Left colon (tissue), 2 donors: Measurements from ENCODE around the gene TMEM254. TPM values are rescaled to one million over a fixed set of nuclear protein-coding genes. Genes with fewer than 3 reads are reported as not detected.
A peak's percentile ranks its signal among the peaks of the same experiment; 100 is the strongest.
"Not testable (repeated sequence)": the region's sequence is repeated elsewhere in the genome, so short reads cannot be mapped to it uniquely, and the experiment has no call there.

ENCODE experiments used
- ATAC-seq: fragments of 200-7000 bp; cut with Tn5 transposase; one replicate; pipeline ENCODE4 v1.9.1; 2020; ENCODE audit warnings: mild to moderate bottlenecking, moderate library complexity
- DNase-seq, 2 donors: peaks; one replicate each; pipeline ENCODE4 v3.0.0-alpha.2; 2020
- intact Hi-C, 2 donors: fragments of 100-400 bp; cut with DNase I in 1 of 2; cut with micrococcal nuclease in 1 of 2; formaldehyde crosslinking; loops; one replicate each; pipeline versions ENCODE4 v1.11.2 to v1.14.0; 2022; cut with DNase I, micrococcal nuclease
- total RNA-seq, 2 donors: library from RNA; stranded (reverse); fragmentation: NEBNext Ultra II Directional; extraction: Animal tissue kit (Norgen Biotek cat#: 25700); gene quantifications; one replicate each; pipeline ENCODE4 v1.2.1, GENCODE V29; 2021
- donor health status: DM: no; HTN: no; CAD: no.
- donor health status: DM: yes; HTN: yes; CAD: no.

The TMEM254 gene
- total RNA-seq, 2 donors from 2014 or later, result 26.6 to 31.2 TPM

DNA sequence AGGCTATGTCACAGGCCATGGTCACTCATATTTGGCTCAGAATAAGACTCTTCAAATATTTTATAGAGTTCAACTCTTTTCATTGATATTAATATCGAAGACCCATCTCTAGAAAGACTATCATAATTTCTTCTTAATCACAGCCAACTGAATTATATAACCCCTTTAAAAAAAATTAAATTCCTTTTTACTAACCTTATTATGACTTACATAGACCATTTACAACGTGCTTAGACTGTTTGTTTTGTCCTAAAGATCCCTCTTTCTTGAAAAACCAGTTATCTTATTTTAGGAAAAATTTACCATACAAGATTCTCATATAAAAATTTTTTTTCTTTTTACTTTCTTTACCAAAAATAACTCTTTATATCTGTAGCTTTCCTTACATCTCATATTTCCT is 10.2 kb upstream of the TMEM254 start:
- no peak for ATAC-seq
- no peak for DNase-seq
- intact Hi-C loops, result no loop called here

DNA sequence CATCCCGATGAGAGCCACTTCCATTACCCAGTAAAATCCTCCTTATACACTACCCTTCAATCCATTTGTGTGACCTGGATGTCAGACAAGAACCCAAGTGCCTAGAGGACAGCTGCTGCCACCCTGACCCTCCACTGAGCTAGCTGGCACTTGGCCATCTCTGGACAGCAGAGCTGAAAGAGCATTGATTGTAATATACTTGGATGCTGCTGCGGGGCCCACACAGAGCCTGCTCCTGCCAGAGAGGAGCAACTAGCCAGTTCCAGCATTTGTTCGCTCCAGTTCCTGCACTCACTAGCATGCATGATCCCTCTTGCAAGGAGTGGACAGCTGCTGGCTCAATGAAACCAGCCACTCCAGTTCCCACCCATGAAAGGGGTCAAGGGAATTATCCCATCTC is 8.4 kb upstream of the TMEM254 start:
- no peak for DNase-seq
- intact Hi-C loops, result no loop called here
- no peak for ATAC-seq

DNA sequence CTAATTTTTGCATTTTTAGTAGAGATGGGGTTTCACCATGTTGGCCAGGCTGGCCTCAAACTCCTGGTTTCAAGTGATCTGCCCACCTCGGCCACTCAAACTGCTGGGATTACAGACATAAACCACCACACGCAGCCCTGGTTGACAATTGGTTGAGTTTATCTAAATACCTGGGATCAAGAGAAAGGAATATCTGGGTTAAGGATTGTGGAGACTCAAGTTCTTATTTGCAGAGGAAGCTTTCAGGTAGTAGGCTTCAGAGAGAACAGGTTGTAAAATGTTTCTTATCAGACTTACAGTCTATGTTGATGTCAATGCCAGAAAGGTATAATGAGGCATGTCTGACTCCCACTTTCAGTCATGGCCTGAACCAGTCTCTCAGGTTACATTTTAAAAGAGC is 5.9 kb upstream of the TMEM254 start:
- no peak for ATAC-seq
- DNase-seq, result no peak
- intact Hi-C loops, result no loop called here

DNA sequence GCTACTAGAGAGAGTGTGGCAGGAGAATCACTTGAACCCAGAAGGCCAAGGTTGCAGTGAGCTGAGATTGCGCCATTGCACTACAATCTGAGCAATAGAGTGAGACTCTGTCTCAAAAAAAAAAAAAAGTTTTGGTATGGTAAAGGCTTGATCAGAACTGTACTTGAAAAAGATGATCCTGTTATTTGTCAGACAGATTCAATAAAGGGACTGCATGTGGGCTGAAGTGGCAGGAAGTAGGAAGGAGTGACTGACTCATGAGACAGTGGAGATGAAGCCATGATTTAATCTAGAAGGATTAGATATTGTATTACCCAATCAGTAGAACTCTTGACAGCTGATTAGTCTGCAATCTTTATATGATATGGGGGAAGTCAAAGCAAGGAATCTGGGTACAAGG is 2.7 kb upstream of the TMEM254 start:
- ATAC-seq, result no peak
- DNase-seq, result no peak
- intact Hi-C loops, result no loop called here

DNA sequence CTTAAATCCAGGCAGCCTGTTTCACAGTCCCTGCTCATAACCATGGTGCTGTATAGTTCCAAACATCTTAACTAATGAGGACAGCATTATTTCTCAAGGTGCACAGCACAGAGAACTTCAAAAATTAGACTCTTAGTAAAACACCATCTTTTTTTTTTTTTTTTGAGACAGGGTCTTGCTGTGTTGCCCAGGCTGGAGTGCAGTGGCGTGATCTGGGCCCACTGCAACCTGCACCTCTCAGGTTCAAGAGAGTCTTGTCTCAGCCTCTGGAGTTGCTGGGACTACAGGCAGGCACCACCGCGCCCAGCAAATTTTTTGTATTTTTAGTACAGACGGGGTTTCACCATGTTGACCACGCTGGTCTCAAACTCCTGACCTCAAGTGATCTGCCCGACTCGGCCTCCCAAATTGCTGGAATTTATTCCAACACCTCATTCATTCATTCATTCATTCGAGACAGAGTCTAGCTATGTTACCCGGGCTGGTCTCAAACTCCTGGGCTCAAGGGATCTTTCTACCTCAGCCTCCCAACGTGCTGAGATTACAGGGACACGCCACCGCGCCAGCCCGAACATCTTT is 507 bp upstream of the TMEM254 start:
- intact Hi-C loops, result no loop called here
- ATAC-seq (peak; percentile 1), DNase-seq (no peak)

DNA sequence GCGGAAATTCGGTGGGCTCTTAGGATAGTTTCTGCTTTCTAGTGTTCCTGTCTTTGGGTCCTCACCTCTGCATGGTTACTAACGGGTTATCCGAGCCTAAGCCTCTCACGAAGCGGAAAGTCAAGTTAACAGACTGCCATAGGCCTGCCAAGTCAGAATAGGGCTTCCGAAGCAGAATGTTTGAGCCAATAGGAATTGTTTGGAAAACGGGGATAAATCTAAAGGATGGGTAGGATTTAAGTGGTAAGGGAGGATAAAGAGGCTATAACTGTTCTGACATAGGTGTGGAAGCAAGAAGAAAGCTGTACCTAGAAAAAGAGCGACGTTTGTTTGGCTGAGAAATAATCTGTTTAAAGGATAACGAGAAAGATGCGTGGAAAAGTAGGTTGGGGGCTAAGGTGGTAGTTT is 851 bp downstream of the TMEM254 start:
- intact Hi-C loops, result no loop called here
- no peak for ATAC-seq
- DNase-seq, result no peak

DNA sequence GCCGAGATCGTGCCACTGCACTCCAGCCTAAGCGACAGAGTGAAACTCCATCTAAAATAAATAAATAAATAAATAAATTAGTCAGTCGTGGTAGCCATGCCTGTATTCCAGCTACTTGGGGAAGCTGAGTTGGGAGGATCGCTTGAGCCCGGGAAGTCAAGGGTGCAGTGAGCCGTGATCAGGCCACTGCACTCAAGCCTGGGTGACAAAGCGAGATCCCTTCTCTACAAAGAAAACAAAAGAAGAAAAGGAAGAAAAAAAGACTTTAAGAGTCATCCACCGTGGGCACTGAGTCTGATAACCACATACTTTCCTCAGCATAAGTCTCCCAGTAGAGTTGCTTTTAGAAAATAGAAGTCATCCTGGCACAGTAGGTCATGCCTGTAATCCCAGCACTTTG is 2.6 kb downstream of the TMEM254 start:
- intact Hi-C loops, result no loop called here
- ATAC-seq (no peak), DNase-seq (no peak)

DNA sequence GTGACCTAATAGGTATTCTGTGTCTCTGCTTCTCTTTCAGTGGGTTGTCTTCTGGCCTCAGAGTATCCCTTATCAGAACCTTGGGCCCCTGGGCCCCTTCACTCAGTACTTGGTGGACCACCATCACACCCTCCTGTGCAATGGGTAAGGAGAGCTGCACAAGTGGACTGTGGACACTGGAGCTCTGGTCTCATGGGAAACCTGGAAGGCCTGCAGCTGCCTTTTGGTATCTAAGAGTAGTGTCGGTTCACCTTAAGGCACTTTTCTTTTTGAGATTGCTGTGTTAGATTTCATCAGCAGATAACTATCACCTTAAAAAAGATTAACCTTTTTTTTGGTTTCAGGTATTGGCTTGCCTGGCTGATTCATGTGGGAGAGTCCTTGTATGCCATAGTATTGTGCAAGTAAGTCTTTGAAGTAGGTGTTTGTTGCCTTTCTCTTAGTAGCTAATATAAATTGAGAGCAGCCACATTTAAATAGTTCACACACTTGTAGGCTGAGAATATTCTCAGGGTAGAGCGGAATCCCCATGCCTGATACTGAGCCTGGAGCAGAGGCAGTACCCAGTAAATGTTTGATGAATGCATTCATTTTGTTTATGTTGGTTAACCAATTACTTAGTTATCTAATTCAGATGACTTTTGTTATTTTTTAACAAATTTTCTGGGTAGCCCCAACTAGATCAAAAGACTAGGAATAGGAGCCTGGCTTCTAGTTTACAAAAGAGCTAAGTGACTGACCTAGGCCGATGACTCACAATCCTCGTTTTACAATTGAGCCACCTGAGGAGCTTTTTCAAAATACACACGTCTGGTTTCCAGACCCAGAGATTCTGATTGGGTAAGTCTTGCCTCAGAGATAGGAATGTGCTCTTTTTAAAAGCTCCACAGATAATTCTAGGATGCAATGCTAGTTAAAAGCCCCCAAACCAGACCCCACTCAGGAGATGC is 3.6 kb downstream of the TMEM254 start:
- no peak for DNase-seq
- ATAC-seq, result no peak
- intact Hi-C loops, result no loop called here

DNA sequence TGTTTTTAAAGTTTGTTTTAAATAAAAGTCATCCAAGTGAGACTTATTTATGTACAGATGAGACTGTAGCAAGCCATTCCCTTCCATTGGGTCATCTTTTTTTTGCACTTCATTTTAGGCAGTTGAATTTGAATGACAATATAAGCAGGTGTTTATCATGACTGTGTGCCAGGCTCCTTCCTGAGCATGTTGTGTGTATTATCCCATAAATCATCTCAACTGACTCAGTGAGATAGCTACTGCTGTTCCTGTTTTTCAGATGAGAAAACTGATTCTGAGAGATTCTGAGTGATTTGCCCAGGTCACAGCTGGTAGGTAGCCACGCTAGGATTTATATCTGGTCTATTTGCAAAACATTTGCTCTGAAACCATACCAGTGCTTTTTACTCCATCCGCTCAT is 11.7 kb downstream of the TMEM254 start:
- ATAC-seq (no peak), DNase-seq (no peak)
- intact Hi-C loops, result no loop called here

DNA sequence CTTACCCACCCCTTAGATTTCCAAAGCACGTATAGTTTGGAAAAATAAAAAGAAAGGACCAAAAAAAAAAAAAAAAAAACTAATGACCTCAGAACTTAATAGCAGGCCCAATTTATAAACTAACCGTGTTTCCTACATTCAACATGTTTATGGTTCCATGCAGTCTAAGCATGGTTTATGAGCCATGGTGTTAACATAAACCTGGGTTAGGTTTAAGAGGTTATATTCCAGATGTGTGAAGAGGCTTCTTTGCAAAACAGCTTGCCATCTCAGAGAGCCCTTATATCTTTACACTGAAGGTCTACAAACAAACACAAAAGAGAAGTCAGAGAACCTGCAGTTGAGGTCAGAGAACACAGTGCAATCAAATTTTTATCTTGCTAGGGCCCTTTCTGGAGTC is 15.8 kb downstream of the TMEM254 start:
- intact Hi-C loops, result no loop called here
- DNase-seq (no peak), ATAC-seq (no peak)

DNA sequence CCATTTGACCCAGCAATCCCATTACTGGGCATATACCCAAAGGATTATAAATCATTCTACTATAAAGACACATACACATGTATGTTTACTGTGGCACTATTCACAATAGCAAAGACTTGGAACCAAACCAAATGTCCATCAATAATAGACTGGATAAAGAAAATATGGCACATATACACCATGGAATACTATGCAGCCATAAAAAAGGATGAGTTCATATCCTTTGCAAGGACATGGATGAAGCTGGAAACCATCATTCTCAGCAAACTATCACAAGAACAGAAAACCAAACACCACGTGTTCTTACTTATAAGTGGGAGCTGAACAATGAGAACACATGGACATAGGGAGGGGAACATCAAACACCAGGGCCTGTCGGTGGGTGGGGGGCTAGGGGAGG is 19.8 kb downstream of the TMEM254 start:
- DNase-seq, ATAC-seq, intact Hi-C loops: not testable (repeated sequence)

DNA sequence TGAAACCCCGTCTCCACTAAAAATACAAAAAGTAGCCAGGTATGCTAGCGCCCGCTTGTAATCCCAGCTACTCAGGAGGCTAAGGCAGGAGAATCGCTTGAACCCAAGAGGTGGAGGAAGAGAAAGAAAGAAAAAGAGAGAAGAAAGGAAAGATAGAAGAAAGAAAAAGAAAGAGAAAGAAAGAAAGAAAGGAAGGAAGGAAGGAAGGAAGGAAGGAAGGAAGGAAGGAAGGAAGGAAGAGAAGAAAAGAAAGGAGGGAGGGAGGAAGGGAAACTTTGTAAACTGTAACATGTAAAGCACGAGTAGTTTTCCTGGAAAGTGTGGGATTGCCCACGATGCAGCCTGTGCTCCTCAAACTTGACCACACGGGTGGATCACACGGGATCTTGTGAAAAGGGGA is 20.8 kb downstream of the TMEM254 start:
- ATAC-seq, intact Hi-C loops, DNase-seq: not testable (repeated sequence)

DNA sequence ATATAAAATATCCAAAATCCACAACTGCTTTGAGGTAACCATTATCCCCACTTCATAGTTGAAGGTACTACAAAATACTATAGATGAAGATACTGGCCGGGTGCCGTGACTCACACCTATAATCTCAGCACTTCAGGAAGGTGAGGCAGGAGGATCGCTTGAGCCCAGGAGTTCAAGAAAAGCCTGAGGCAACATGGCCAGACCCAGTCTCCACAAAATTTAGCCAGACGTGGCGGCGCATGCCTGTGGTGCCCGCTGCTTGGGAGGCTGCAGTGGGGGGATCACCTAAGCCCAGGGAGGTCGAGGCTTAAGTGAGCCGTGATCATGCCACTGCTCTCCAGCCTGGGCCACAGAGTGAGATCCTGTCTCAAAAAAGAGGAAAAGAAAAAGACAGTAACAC is 21.7 kb downstream of the TMEM254 start:
- intact Hi-C loops, result no loop called here
- ATAC-seq (no peak), DNase-seq (no peak)

DNA sequence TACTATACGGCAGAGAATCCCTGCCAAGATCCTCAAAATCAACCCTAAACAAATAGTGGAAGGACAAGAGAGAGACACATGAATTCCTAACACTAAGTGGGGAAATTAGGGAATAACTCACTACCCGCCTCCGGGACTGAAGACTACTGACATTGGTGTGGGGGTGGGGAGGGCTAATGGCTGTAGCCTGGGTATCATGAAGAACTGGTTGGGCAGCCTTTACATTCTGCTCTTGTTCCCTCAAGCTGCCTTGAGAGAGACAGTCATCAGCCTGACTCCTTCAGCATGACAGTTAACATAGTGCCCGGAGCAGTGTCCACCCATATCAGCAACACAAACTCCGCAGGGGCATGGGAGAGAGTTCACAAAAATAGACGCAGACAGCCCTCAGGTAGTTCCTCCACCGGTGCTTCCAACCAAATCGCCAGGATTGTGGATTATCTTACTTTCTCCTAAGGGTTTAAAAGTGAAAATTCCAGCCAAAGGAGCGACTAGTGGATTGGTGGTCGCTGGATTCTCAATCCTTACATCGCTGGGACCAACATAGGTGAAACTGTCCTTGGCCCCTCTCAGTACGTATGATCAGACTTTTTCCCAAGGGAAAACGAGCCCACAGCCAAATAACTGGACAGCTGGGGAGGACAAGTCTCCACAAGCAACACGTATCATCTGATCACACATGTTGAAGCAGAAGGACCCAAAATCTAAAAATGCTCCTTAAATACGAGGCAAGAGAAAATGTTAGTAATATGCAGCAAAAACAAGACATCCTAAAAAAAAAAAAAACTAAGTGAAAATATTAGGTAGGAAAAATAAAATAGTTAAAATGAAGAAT is 22.6 kb downstream of the TMEM254 start:
- no peak for ATAC-seq
- intact Hi-C loops, result no loop called here
- no peak for DNase-seq

DNA sequence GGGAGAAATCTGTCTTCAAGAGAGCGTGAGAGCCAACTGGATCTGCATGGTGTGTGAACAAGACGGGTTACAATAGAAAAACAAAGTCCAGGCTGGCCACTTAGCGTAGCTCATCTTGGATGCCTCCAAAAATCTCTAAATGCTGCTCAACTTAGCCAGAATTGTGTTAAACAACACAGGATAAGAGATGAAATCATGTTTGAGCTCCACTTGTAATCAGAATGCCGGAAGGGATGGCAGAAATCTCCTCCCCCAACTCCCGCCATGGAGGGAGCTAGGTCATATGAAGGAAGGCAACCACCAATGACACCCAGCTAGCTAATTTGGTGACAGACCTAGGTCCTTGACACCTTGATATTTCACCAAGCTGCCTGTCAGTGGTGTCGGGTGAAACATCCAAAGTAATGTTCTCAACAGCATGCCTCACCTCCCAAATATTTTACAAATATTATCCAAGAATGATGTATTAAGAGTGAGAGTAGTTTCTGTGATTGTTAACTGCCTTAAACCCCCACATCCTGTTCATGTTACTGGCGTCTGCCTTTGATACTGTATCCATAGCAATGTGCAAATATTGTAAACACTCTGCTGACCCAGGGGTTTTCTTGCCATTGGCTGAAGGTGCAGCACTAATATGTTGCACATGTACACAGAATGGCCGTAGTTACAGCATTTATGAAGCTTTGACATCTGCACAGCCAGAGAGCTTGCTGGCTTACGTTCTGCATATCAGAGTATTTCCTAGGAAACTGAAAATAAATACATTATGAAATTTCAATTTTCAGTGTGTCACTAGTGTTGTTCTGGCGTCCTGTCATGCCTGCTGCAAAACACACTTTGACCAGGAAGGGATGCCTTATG is 25.8 kb downstream of the TMEM254 start:
- intact Hi-C loops, result no loop called here
- peak; percentile 56 for ATAC-seq
- no peak for DNase-seq

DNA sequence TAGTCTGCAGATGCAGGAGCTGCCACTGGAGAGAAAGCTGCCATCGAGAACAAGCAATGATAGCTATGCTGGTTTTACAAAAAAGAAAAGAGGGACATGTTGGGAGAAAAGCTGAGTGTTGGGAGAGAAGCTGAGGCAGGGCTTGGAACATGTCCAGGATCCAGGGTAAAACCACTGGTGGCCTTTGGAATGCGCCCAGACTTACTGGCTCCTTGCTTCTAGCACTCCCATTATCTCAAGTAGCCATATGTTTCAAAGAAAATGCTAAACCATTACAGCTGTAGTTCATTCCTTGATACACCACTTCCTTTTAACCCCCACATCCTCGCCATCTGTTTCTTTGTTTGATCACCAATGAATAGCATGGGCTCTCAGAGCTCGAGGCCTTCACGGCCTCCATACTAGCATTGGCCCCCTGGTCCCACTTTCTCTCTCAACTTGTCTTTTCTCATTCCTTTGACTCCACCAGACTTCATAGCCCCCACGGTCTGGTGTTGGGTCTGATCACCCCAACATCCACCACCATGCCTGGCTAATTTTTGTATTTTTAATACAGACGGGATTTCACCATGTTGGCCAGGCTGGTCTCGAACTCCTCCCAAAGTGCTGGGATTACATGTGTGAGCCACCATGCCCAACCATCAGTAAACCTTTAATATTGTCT is 30.2 kb downstream of the TMEM254 start:
- DNase-seq (no peak), ATAC-seq (no peak)
- intact Hi-C loops, result no loop called here

DNA sequence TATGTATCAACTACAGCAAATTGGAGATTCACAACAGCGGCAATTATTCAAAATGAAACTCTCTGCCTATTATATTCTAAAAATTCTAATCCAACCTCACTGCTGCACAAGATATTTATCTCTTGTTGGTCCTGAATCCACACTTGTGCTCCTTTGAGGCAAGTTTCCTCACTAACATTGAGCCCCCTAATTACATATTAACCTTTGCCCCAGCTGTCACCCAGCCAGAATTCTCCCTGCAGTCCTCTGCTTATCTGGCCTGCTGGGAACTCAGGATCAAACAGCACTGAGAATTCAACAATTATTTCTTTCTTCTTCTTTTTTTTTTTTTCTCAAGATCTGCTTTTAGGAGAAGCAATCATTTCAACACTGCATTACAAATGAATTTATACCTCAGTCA is 32.5 kb downstream of the TMEM254 start:
- intact Hi-C loops, result no loop called here
- no peak for DNase-seq

DNA sequence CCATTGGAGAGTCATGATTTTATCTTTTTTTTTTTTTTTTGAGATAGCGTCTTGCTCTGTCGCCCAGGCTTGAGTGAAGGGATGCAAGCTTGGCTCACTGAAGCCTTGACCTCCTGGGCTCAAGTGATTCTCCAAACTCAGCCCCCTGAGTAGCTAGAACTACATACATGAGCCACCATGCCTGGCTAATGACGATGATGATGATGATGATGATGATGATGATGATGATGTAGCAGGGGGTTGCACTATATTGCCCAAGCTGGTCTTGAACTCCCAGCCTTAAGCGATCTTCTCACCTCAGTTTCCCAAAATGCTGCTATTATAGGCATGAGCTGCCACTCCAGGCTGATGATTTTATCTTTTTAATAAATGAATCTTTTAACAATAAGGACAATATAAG is 40.2 kb downstream of the TMEM254 start:
- ATAC-seq, result no peak
- intact Hi-C loops, result no loop called here
- DNase-seq, result no peak

More for the DNA sequence above, 32.5 kb downstream of the TMEM254 start:
- ATAC-seq, result no peak
